Breast epithelium (tissue), 3 donors: ENCODE data around the gene CNTNAP5.

Experiments used
- POLR2A ChIP-seq: fragments of 450-650 bp; IDR thresholded peaks from one replicate; pipeline ENCODE4 v1.6.1; 2016; ENCODE audit warnings: antibody characterized with exemption, mild to moderate bottlenecking, moderate library complexity
- TF ChIP-seq, protein P1 (sequence below), 3 donors: fragments of 450-650 bp; IDR thresholded peaks; one replicate each; pipeline ENCODE4 v1.5.1; 2016 to 2017; ENCODE audit warnings: antibody characterized with exemption in 3 of 3, mild to moderate bottlenecking in 3 of 3, moderate library complexity in 3 of 3

DNA sequence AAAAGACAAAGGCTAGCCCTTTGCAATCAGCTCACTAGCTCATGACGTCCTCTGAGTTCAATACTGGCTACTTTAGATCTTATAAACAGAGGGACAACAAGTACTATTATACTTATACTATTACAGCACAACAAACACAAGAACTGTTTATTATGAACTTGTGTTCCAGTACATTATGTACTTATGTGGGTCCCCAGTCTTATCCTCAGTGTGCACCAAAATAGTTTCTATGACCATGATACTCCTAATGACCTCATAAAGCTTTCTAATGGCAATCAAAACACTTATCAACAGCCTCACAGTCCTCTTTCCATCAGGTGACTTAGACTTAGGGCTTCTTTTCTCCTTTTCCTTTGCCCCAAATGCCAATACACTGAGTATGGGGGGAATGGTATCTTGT lies 614.4 kb downstream of the CNTNAP5 start:
- TF ChIP-seq, protein P1, sequence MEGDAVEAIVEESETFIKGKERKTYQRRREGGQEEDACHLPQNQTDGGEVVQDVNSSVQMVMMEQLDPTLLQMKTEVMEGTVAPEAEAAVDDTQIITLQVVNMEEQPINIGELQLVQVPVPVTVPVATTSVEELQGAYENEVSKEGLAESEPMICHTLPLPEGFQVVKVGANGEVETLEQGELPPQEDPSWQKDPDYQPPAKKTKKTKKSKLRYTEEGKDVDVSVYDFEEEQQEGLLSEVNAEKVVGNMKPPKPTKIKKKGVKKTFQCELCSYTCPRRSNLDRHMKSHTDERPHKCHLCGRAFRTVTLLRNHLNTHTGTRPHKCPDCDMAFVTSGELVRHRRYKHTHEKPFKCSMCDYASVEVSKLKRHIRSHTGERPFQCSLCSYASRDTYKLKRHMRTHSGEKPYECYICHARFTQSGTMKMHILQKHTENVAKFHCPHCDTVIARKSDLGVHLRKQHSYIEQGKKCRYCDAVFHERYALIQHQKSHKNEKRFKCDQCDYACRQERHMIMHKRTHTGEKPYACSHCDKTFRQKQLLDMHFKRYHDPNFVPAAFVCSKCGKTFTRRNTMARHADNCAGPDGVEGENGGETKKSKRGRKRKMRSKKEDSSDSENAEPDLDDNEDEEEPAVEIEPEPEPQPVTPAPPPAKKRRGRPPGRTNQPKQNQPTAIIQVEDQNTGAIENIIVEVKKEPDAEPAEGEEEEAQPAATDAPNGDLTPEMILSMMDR (IDR thresholded peaks at IDR 0.05): no peak
- no peak for TF ChIP-seq POLR2A
